Spinal cord (tissue), 10 donors: ENCODE data around the gene RRP8. TPM values are rescaled to one million over a fixed set of nuclear protein-coding genes. Genes with fewer than 3 reads are reported as not detected.

Experiments
- DNase-seq, 6 donors: peaks; one replicate each; pipeline versions ENCODE4 v3.0.0 to v3.0.0-alpha.2; 2013 to 2015; ENCODE audit warnings: low spot score in 6 of 6, low read depth in 4 of 6
- H3K27ac ChIP-seq: one replicate; pipeline ENCODE4 v1.5.1; 2013; ENCODE audit warnings: low read depth, low read length, control low read depth
- H3K27me3 ChIP-seq: one replicate; pipeline ENCODE4 v1.6.1; 2013; ENCODE audit warnings: low read length; ENCODE audit not compliant: control insufficient read depth, insufficient read depth
- H3K36me3 ChIP-seq: one replicate; pipeline ENCODE4 v1.6.1; 2013; ENCODE audit warnings: low read length; ENCODE audit not compliant: control insufficient read depth, insufficient read depth
- H3K4me1 ChIP-seq: one replicate; pipeline ENCODE4 v1.6.1; 2013; ENCODE audit warnings: low read length; ENCODE audit not compliant: control insufficient read depth, insufficient read depth
- H3K4me3 ChIP-seq: one replicate; pipeline ENCODE4 v1.5.1; 2013; ENCODE audit warnings: low read depth, low read length, control low read depth
- H3K9me3 ChIP-seq: one replicate; pipeline ENCODE4 v1.6.1; 2013; ENCODE audit warnings: low read length; ENCODE audit not compliant: control insufficient read depth, insufficient read depth
- WGBS: methylation state at CpG from one replicate; pipeline ENCODE4 v1.1.5; 2013; ENCODE audit warnings: missing lambda C conversion rate; ENCODE audit not compliant: insufficient coverage; 5-methylcytosine and 5-hydroxymethylcytosine counted together
- polyA plus RNA-seq, 2 donors: library from polyadenylated mRNA; unstranded; fragments of 120-200 nt; gene quantifications; one replicate each; pipeline ENCODE4 v1.2.1, GENCODE V29; 2013; ENCODE audit not compliant: insufficient read length in 2 of 2
- total RNA-seq, 2 donors: library from RNA; depleted of rRNA in 1 of 2; stranded (reverse); fragments of 120-200 nt in 1 of 2; fragments of >200 nt in 1 of 2; gene quantifications; one replicate each; pipeline versions ENCODE4 v1.2.3 to v1.2.4, GENCODE V29; 2013 to 2014
- donor health status: healthy.

Gene RRP8
- total and polyA plus RNA-seq, 4 donors = 11.6 to 24.5 (median 17.0) TPM

DNA sequence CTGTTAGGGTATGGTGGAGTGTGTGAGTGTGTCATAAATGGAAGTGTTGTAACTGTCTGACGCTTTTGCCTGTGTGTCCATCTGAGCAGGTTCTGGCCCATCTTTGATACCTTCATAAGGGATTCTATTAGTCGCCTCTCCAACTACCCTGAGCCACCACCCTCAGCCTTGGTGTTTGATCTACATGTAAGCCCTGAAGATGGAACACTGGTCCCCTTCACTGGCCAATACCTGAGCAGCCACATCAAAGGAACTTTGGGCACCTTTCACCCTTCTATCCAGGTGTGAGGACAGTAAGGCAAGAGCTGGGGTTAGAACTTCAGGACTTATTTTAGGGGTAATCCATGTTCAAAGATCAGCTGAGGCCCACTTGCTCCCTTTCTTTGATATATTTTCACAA is 55.3 kb downstream of the RRP8 start:
- no peak overlapping the region for H3K4me3 ChIP-seq
- no peak for DNase-seq
- H3K9me3 ChIP-seq = no peaks in the 10 kb centered on the region
- 100% methylated on average over 2 of the region's 2 CpGs for WGBS
- H3K36me3 ChIP-seq = peaks cover 30% of the 10 kb centered on the region
- no peaks in the 10 kb centered on the region for H3K4me1 ChIP-seq
- H3K27me3 ChIP-seq = no peaks in the 10 kb centered on the region
- no peak overlapping the region for H3K27ac ChIP-seq

DNA sequence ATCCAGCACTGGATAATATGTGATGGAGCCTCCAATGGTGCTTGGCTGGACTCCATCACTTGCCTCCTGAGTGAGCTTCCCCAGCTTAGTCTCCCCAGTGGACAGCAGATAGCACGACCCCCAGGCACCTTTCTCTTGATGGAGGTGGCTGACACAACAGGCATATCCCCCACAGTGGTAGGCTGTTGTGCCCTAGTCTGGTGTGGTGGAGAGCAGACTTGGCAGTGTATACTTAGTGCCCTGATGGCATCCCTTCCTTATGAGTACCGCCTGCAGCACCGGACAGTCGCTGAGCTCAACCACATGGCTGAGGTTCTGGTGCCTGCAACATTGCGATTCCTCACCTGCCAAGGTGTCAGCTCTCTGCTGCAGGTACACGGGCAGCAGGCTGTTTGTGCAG is 56.2 kb downstream of the RRP8 start:
- 94% methylated on average over 5 of the region's 6 CpGs for WGBS
- H3K4me3 ChIP-seq = no peak overlapping the region
- peaks cover 30% of the 10 kb centered on the region for H3K36me3 ChIP-seq
- no peaks in the 10 kb centered on the region for H3K4me1 ChIP-seq
- no peak overlapping the region for H3K27ac ChIP-seq
- no peaks in the 10 kb centered on the region for H3K27me3 ChIP-seq
- H3K9me3 ChIP-seq = no peaks in the 10 kb centered on the region
- DNase-seq = no peak

DNA sequence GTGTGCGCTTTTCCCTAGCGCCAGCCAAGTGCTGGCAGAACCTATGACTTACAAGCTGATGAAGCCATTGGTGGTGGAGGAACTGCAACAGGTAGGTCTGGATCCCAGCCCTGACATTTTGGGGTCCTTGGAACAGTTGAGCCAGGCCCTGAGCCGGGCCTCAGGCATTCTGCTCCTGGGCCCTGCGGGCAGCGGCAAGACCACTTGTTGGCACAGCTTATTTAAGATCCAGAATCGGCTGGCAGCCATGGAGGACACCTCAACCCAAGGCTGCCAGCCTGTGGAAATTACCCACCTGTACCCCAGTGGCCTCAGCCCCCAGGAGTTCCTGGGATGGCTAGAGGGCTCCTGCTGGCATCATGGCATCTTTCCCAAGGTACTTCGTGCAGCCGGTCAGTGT is 56.7 kb downstream of the RRP8 start:
- no peak overlapping the region for H3K27ac ChIP-seq
- WGBS = 92% methylated on average over 7 of the region's 8 CpGs
- no peak overlapping the region for H3K4me3 ChIP-seq
- no peaks in the 10 kb centered on the region for H3K9me3 ChIP-seq
- H3K27me3 ChIP-seq = no peaks in the 10 kb centered on the region
- DNase-seq = no peak
- H3K4me1 ChIP-seq = no peaks in the 10 kb centered on the region
- H3K36me3 ChIP-seq = peaks cover 30% of the 10 kb centered on the region

DNA sequence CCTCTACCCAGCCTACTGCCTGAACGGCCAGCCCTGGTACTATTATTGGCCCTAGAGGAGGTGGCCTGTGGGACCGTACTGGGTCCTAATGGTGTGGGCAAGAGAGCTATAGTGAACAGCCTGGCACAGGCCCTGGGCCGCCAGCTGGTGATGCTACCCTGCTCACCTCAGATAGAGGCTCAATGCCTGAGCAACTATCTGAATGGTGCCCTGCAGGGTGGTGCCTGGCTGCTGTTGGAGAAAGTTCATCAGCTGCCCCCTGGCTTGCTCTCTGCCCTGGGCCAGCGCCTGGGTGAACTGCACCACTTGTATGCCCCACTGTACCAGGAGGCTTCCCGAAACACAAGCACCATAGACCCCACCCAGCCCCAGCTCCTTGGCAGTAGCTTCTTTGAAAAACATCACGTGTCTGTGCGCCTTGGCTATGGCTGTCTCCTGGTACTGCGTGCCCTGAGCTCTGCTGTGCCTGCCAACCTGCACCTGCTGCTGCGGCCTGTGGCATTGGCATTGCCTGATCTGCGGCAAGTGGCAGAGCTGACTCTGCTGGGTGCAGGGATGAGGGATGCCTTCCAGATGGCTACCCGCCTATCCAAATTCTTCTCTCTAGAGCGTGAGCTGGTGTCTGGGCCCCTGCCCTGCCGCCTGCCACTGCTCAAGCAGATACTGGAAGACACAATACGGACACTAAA is 57.4 kb downstream of the RRP8 start:
- Histone ChIP-seq H3K4me1 (no peaks in the 10 kb centered on the region), H3K27me3 (no peaks in the 10 kb centered on the region), H3K36me3 (peaks cover 30% of the 10 kb centered on the region), H3K27ac (no peak overlapping the region), H3K4me3 (no peak overlapping the region), H3K9me3 (no peaks in the 10 kb centered on the region)
- DNase-seq = peak in 2 of 6 donors; percentile 37 to 49
- WGBS = 78% methylated on average over 12 of the region's 14 CpGs

Other genes starting within 250 kb of the RRP8 start
- gene SMPD1, start 213.1 kb downstream of the RRP8 start, total RNA-seq = 10 to 100 TPM; 18.8 to 38.2 TPM
- 10 to 100 TPM; 44.4 to 50.0 TPM for gene SMPD1, start 213.1 kb downstream of the RRP8 start, polyA plus RNA-seq
- gene APBB1, start 184.5 kb downstream of the RRP8 start, total RNA-seq = 100 to 1,000 TPM; 117 to 154 TPM
- gene APBB1, start 184.5 kb downstream of the RRP8 start, polyA plus RNA-seq = 100 to 1,000 TPM; 271 to 282 TPM
- 1 to 10 TPM in 1 of 2 donors, under 1 TPM in 1; 0.89 to 2.8 TPM for gene HPX, start 162.6 kb downstream of the RRP8 start, total RNA-seq
- 10 to 100 TPM in 1 of 2 donors, 1 to 10 TPM in 1; 6.0 to 11.0 TPM for gene HPX, start 162.6 kb downstream of the RRP8 start, polyA plus RNA-seq
- gene TRIM3, start 129.7 kb downstream of the RRP8 start, total RNA-seq = 10 to 100 TPM; 28.2 to 37.7 TPM
- 10 to 100 TPM; 52.6 to 67.7 TPM for gene TRIM3, start 129.7 kb downstream of the RRP8 start, polyA plus RNA-seq
- gene ARFIP2, start 122.3 kb downstream of the RRP8 start, total RNA-seq = 10 to 100 TPM; 30.5 to 46.2 TPM
- 10 to 100 TPM; 58.3 to 66.4 TPM for gene ARFIP2, start 122.3 kb downstream of the RRP8 start, polyA plus RNA-seq
- gene TIMM10B, start 122.1 kb downstream of the RRP8 start, total RNA-seq = 10 to 100 TPM; 34.5 to 34.8 TPM
- gene TIMM10B, start 122.1 kb downstream of the RRP8 start, polyA plus RNA-seq = 10 to 100 TPM; 29.9 to 31.2 TPM
- 10 to 100 TPM in 1 of 2 donors, 1 to 10 TPM in 1; 6.6 to 11.4 TPM for gene DNHD1, start 106.3 kb downstream of the RRP8 start, total RNA-seq
- gene DNHD1, start 106.3 kb downstream of the RRP8 start, polyA plus RNA-seq = 10 to 100 TPM; 12.9 to 22.7 TPM
- 100 to 1,000 TPM in 1 of 2 donors, 10 to 100 TPM in 1; 87.6 to 175 TPM for gene ILK, start 158 bp upstream of the RRP8 start, total RNA-seq
- 100 to 1,000 TPM; 111 to 134 TPM for gene ILK, start 158 bp upstream of the RRP8 start, polyA plus RNA-seq
- 10 to 100 TPM; 14.0 to 88.8 TPM for gene TAF10, start 8.6 kb upstream of the RRP8 start, total RNA-seq
- gene TAF10, start 8.6 kb upstream of the RRP8 start, polyA plus RNA-seq = 100 to 1,000 TPM in 1 of 2 donors, 10 to 100 TPM in 1; 83.4 to 103 TPM
- gene TPP1, start 15.8 kb upstream of the RRP8 start, total RNA-seq = 10 to 100 TPM; 31.1 to 40.3 TPM
- gene TPP1, start 15.8 kb upstream of the RRP8 start, polyA plus RNA-seq = 10 to 100 TPM; 73.1 to 81.2 TPM
- 10 to 100 TPM; 29.1 to 43.6 TPM for gene DCHS1, start 52.2 kb upstream of the RRP8 start, total RNA-seq
- gene DCHS1, start 52.2 kb upstream of the RRP8 start, polyA plus RNA-seq = 10 to 100 TPM; 38.8 to 42.8 TPM
- 10 to 100 TPM; 21.6 to 46.2 TPM for gene MRPL17, start 79.7 kb upstream of the RRP8 start, total RNA-seq
- gene MRPL17, start 79.7 kb upstream of the RRP8 start, polyA plus RNA-seq = 10 to 100 TPM; 47.4 to 53.8 TPM
- gene OR2AG2, start 168.4 kb upstream of the RRP8 start, total RNA-seq = under 1 TPM; 0.28 to 0.30 TPM
- gene OR2AG2, start 168.4 kb upstream of the RRP8 start, polyA plus RNA-seq = under 1 TPM; 0.06 to 0.14 TPM
- gene OR2AG1, start 179.4 kb upstream of the RRP8 start, total RNA-seq = not detected
- gene OR2AG1, start 179.4 kb upstream of the RRP8 start, polyA plus RNA-seq = under 1 TPM in 1 of 2 donors, not detected in 1; 0.05 TPM
- under 1 TPM; 0.11 to 0.89 TPM for gene OR6A2, start 196.1 kb upstream of the RRP8 start, total RNA-seq
- not detected for gene OR6A2, start 196.1 kb upstream of the RRP8 start, polyA plus RNA-seq
- gene OR10A5, start 242.1 kb upstream of the RRP8 start, total RNA-seq = not detected
- gene OR10A5, start 242.1 kb upstream of the RRP8 start, polyA plus RNA-seq = not detected